DMS 273 (cell line): Measurements from ENCODE around the gene EDEM2.
"Not testable (repeated sequence)": the region's sequence is repeated elsewhere in the genome, so short reads cannot be mapped to it uniquely, and the experiment has no call there.

Source experiments
- DNase-seq: peaks from one replicate; lab custom pipeline; 2025; ENCODE audit not compliant: unreplicated experiment; lab: John Stamatoyannopoulos, UW

Gene EDEM2

GRCh38 chr20:35171438-35171752, 24.3 kb upstream of the EDEM2 start:
- no peak for DNase-seq

GRCh38 chr20:35168701-35169409, 21.7 kb upstream of the EDEM2 start:
- not testable (repeated sequence) for DNase-seq

DNA sequence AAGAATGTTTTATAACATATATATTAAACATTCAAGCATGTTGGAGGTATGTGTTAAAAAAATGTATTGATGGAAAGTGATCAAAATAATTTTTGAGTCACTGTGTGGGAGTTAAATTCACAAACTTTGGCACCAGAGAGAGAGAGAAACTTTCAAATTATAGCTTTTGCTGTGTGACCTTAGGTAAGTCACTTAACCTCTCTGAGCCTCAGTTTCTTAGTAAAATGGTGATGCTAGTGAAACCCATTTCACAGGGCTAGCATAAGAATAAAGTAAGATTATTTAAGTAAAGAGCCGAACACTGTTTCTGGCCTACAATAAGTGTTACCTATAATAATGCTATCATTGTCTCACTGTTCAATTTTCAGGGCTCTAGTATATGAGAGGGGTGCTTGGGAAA, 20.7 kb upstream of the EDEM2 start:
- no peak for DNase-seq

- peak; percentile 45 for DNase-seq
Observed at GRCh38 chr20:35166242-35166830, 19.2 kb upstream of the EDEM2 start.

- DNase-seq, result no peak
Observed at GRCh38 chr20:35165221-35166185, 18.4 kb upstream of the EDEM2 start.

- DNase-seq, result not testable (repeated sequence)
Observed at GRCh38 chr20:35164531-35164930, 17.4 kb upstream of the EDEM2 start.

- DNase-seq, result not testable (repeated sequence)
Observed at GRCh38 chr20:35160341-35160740, 13.2 kb upstream of the EDEM2 start.

DNA sequence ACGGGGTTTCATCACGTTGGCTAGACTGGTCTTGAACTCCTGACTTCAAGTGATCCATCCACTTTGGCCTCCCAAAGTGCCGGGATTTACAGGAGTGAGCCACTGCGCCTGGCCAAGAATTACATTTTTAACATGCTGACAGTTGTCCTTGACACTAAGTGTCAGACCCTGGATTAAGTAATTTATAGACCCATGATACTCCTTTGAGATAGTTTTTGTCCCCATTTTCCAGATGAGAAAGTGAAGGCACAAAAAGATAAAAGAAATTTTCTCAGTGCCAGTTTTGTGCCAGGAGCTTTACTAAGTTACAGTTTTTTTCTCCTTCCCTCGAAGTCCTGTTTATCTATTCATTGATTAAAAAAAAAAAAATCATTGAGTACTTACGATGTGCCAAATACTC, 9.8 kb upstream of the EDEM2 start:
- DNase-seq, result no peak

DNA sequence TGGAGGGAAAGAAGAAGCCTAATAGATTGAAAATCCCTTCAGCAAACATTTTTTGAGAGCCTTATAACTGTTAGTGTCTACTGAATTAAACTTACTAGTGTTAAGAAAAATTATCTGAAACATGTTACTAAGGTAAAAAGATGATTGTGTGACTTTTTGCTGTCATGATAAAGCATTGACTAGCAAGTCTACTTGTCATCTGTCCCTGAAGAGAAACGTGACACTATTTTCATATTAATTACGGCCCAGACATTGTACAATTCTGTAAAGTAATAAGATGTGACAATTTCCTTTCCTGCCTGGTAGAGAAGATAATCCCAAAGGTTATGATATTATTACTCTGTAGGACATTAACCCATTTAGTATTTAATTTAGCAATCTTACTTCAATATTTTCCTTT, 8.8 kb upstream of the EDEM2 start:
- no peak for DNase-seq

DNA sequence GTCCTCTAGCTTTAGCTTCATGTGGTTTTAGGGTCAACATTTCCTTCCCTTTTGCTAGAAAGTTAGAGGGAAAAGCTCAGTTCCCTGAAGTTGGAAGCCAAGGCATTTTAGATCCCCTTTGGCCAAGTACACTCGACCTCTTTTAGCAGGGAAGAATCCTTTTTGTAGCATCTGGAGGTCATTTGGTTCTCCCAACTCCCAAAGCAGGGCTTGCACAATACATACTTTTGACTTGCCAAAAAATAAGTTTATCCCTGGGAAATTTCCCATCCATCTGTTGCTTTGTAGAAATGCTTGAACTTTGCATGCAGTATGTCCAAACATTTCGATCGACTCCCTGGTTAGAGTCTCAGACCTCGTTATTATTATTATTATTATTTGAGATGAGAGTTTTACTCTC, 4.6 kb upstream of the EDEM2 start:
- DNase-seq, result no peak

GRCh38 chr20:35150846-35151579, 3.9 kb upstream of the EDEM2 start:
- DNase-seq, result no peak

DNA sequence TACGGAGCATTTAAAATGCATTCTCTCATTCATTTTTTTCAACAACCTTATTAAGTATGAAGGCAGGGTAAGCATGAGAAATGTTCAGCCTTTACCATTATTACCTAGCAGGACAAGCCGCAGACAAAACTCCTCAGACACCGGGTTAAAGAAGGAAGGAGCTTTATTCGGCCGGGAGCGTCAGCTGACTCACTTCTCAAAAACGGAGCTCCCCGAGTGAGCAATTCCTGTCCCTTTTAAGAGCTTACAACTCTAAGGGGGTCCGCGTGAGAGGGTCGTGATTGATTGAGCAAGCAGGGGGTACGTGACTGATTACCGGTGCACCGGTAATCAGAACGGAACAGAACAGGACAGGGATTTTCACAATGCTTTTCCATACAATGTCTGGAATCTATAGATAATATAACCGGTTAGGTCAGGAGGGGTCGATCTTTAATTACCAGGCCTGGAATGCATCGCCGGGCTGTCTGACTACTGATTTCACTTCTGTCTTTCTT, 487 bp upstream of the EDEM2 start:
- DNase-seq, result peak; percentile 60

- peak; percentile 63 for DNase-seq
Observed at GRCh38 chr20:35146299-35146919, 727 bp downstream of the EDEM2 start.

DNA sequence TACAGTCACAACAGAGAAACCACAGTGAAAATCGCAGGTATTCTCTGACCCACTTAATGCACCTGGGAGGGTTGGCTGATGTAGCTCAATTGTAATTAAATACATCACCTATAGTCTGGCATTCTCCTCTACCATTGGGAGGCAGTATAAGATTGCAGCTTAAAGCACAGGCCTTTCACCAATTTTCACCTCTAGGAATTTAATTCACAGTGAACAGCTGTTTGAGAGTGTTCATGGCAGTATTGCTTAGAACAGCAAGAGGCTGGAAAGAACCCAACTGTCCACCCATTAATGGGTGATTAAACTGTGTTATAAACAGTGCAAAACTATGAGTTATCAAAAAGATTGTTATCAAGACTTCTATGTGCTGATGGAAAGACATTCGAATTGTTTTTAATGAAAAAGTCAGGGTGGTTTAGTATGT, 2.0 kb downstream of the EDEM2 start:
- peak; percentile 88 for DNase-seq

GRCh38 chr20:35144694-35145093, 2.4 kb downstream of the EDEM2 start:
- DNase-seq, result no peak

DNA sequence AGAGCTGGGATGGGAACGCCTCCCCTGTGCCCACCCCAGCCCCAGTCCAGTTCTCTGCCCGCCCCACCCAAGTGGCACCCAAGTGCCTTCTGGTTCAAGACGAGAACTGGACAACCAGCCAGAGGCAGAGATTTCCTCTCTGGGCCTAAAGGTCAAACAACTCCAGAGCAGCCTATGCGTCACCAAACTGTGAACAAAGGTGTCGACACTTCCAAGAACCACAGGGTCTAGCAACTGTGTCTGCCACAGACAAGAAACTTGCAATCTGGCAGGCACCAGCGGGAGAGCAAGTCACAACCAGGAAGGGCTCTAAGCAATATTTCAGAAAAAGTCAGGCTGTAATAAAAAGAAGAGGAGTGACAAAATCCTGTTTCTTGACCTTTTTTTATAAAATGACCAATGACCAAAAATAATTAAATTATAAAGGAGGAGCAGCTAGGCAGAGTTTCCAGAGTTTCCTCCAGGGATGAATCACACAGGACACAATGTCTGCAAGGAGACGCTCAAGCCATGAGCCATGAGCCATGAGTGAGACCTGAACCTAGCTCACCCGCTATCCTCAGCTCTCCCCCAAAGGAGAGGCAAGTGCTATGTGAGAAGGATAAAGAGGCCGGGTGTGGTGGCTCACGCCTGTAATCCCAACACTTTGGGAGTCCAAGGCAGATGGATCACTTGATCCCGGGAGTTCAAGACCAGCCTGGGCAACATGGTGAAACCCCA, 11.1 kb downstream of the EDEM2 start:
- DNase-seq, result no peak

DNA sequence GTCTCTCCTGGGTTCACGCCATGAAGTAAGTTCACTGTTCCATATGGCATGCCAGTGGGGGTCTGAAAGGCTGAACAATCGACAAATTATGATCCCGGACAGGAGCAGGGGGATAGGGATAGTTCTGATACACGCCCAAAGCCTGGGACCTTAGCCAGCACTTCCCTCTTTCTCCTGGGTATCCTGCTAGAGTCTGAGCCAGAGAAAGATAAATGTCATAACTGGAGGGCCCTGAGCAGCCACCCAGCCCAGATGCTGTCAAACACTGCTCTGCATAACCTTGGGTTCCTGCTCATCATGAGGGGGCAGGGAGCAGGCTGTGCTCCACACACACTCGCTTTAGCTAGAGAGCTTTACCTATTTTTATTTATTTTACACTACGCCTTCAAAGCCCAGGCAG, 12.3 kb downstream of the EDEM2 start:
- DNase-seq, result no peak

GRCh38 chr20:35134472-35134871, 12.7 kb downstream of the EDEM2 start:
- DNase-seq, result no peak

GRCh38 chr20:35133735-35134134, 13.4 kb downstream of the EDEM2 start:
- no peak for DNase-seq

- DNase-seq, result no peak
Observed at GRCh38 chr20:35133031-35133430, 14.1 kb downstream of the EDEM2 start.
